DND-41 (cell line): ENCODE results near the gene TREML1.

Experiments
- CTCF ChIP-seq: IDR thresholded peaks from 2 replicates; pipeline ENCODE4 v1.5.1; 2012; ENCODE audit warnings: borderline replicate concordance, low read length, moderate library complexity, mild to moderate bottlenecking; ENCODE audit not compliant: poor library complexity, severe bottlenecking; ENCODE audit errors: extremely low read depth
- EZH2 ChIP-seq: IDR thresholded peaks from 3 replicates; pipeline ENCODE4 v1.6.1; 2012; ENCODE audit warnings: borderline replicate concordance, low read depth, mild to moderate bottlenecking, moderate library complexity, low read length, inconsistent platforms; ENCODE audit not compliant: severe bottlenecking

GRCh38 chr6:41122373-41122772 lies 31.8 kb downstream of the TREML1 start:
- TF ChIP-seq CTCF (no peak), EZH2 (no peak)
